Common myeloid progenitor, CD34-positive (primary cell): ENCODE data around the gene SH2D4B.

Experiments used
- CTCF ChIA-PET: fragments of 350-600 bp; sonication (Branson Sonifier 250); formaldehyde crosslinking; loops from one replicate; lab custom pipeline; 2021; ENCODE audit warnings: antibody characterized with exemption; lab: Charles Lee
- POLR2A ChIA-PET: fragments of 350-600 bp; sonication (Branson Sonifier 250); formaldehyde crosslinking; loops from one replicate; lab custom pipeline; 2021; ENCODE audit warnings: antibody characterized with exemption; lab: Charles Lee
- DNase-seq, 3 donors: peaks; one replicate each; pipeline versions ENCODE4 v3.0.0 to v3.0.0-alpha.2; 2013
- H3K27ac ChIP-seq, 2 experiments: 1 replicate in 1 of 2; 2 replicates in 1 of 2; pipeline ENCODE4 v1.7.0; 2013; ENCODE audit warnings: inconsistent platforms in 2 of 2, low read length in 2 of 2, mild to moderate bottlenecking in 2 of 2, low read depth in 1 of 2, moderate library complexity in 1 of 2; ENCODE audit not compliant: severe bottlenecking in 2 of 2, insufficient read depth in 1 of 2, poor library complexity in 1 of 2
- H3K27me3 ChIP-seq, 5 experiments: replicated peaks in 2 of 5; 1 replicate in 3 of 5; 2 replicates in 2 of 5; pipeline versions ENCODE4 v1.6.1 to v1.7.0; 2013; ENCODE audit warnings: low read length in 4 of 5, mild to moderate bottlenecking in 2 of 5, moderate library complexity in 2 of 5, inconsistent platforms in 1 of 5; ENCODE audit not compliant: insufficient read depth in 5 of 5, control insufficient read depth in 4 of 5
- H3K36me3 ChIP-seq, 4 experiments: 1 replicate in 2 of 4; 2 replicates in 2 of 4; pipeline versions ENCODE4 v1.6.1 to v1.7.0; 2013; ENCODE audit warnings: low read length in 3 of 4, control low read depth in 1 of 4, mild to moderate bottlenecking in 1 of 4; ENCODE audit not compliant: control insufficient read depth in 4 of 4, insufficient read depth in 4 of 4
- H3K4me1 ChIP-seq, 4 experiments: 1 replicate in 3 of 4; 2 replicates in 1 of 4; pipeline versions ENCODE4 v1.6.1 to v1.7.1; 2013; ENCODE audit warnings: low read length in 3 of 4, mild to moderate bottlenecking in 3 of 4, control low read depth in 1 of 4, inconsistent platforms in 1 of 4, moderate library complexity in 1 of 4; ENCODE audit not compliant: control insufficient read depth in 4 of 4, insufficient read depth in 4 of 4; ENCODE audit errors: control extremely low read depth in 1 of 4
- H3K4me3 ChIP-seq, 7 experiments: 1 replicate in 4 of 7; 2 replicates in 3 of 7; pipeline versions ENCODE4 v1.5.1 to v1.7.0; 2013; ENCODE audit warnings: mild to moderate bottlenecking in 7 of 7, low read length in 6 of 7, moderate library complexity in 6 of 7, inconsistent platforms in 2 of 7, low read depth in 2 of 7, control low read depth in 1 of 7; ENCODE audit not compliant: insufficient read depth in 4 of 7, control insufficient read depth in 1 of 7; ENCODE audit errors: extremely low read depth in 1 of 7
- H3K9me3 ChIP-seq, 5 experiments: 1 replicate in 4 of 5; 2 replicates in 1 of 5; pipeline versions ENCODE4 v1.6.1 to v1.7.1; 2013; ENCODE audit warnings: low read length in 4 of 5, mild to moderate bottlenecking in 2 of 5, inconsistent platforms in 1 of 5, low read depth in 1 of 5, moderate library complexity in 1 of 5; ENCODE audit not compliant: control insufficient read depth in 4 of 5, insufficient read depth in 2 of 5; ENCODE audit errors: control extremely low read depth in 1 of 5
- WGBS: methylation state at CpG from one replicate; pipeline ENCODE4 v1.1.5; 2013; ENCODE audit not compliant: insufficient coverage; 5-methylcytosine and 5-hydroxymethylcytosine counted together

The SH2D4B gene

DNA sequence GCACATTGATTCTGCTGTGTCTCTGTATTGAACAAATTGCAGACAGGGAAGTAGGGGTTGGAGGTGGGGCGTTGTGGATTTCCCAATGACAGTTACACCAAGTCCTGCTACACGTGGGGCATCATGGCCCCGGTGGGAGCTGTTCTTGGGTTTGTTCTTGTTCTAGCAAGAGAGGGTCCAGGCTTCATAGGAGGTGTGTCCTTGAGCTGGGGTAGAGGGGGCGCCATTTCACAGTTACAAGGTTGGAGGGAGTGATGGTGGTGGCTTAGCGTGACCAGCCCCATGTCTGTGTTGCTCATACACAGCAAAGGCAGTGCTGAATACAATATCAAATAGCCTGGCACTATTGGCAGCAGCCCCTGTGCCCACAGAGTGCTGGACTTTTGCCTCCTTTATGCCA is 15.7 kb downstream of the SH2D4B start:
- Histone ChIP-seq H3K4me3 (no peak overlapping the region), H3K9me3 (no peaks in the 10 kb centered on the region), H3K4me1 (peaks cover 0 to 4% (median 3%) of the 10 kb centered on the region in 4 experiments), H3K27ac (no peak overlapping the region), H3K27me3 (peaks cover 0 to 2% (median 0%) of the 10 kb centered on the region in 5 experiments), H3K36me3 (no peaks in the 10 kb centered on the region)
- CTCF ChIA-PET, result no interaction called here
- no peak for DNase-seq
- POLR2A ChIA-PET, result no interaction called here
- 89% methylated on average over 3 of the region's 5 CpGs for WGBS

DNA sequence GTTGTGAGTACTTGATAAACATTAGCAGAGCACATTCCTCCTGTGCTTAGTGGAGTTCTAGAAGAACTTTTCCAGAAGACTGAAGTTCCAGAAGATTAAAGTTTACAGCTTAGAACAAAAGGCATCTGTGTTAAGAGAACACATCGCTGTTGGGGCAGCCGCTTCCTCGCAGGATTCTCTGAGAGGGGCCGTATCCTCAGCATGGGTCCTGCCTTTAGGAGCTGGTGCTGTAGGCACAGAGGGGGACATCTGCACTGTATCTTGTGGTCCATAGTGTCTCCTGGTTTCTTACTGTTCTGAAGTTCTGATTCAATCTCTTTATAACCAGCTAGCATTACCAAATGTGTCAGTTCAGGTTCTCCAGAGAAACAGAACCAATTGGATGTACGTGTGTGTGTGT is 16.3 kb downstream of the SH2D4B start:
- Histone ChIP-seq H3K36me3 (no peaks in the 10 kb centered on the region), H3K4me1 (peaks cover 0 to 4% (median 3%) of the 10 kb centered on the region in 4 experiments), H3K4me3 (no peak overlapping the region), H3K27ac (no peak overlapping the region), H3K9me3 (no peaks in the 10 kb centered on the region), H3K27me3 (peaks cover 0 to 2% (median 0%) of the 10 kb centered on the region in 5 experiments)
- POLR2A ChIA-PET, result no interaction called here
- DNase-seq, result no peak
- WGBS, result 97% methylated on average over 4 of the region's 5 CpGs
- CTCF ChIA-PET, result no interaction called here

DNA sequence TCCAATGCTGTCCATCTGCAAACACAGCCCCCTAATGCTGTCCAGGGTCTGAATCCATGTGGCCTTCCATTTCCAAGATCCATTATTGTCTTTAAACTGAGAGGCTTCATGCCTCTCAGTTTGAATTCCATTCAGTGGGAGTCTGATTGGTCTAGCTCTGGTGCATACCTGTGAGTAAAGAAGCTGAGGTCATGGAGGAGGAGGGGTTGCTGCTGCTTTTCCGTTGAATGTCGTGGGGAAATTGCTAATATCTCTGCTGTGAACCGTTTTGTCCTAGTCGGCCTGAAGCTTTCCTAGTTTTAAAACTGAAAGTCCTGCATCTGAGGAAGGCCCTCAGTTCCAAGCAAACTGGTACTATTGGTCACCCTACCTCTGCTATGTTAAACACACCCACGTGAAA is 17.7 kb downstream of the SH2D4B start:
- H3K27me3 ChIP-seq, result peaks cover 0 to 2% (median 0%) of the 10 kb centered on the region in 5 experiments
- no peaks in the 10 kb centered on the region for H3K36me3 ChIP-seq
- no peak overlapping the region for H3K27ac ChIP-seq
- H3K4me3 ChIP-seq, result no peak overlapping the region
- 96% methylated on average over 4 of the region's 5 CpGs for WGBS
- no peaks in the 10 kb centered on the region for H3K4me1 ChIP-seq
- ChIA-PET CTCF (no interaction called here), POLR2A (no interaction called here)
- DNase-seq, result no peak
- no peaks in the 10 kb centered on the region for H3K9me3 ChIP-seq

DNA sequence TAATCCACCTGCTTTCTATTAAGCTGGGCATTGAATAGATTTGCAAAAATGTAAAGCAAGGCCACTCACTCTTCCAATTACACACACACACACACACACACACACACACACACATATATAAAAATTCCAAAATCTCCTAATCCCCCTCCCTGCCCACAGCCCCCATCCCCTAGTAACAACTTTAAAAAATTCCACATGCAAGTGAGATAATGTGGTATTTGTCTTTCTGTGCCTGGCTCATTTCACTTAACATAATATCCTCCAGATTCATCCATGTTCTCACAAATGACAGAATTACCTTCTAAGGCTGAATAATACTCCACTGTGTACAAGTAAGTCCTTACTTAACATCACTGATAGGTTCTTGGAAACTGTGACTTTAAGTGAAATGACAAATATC is 24.2 kb downstream of the SH2D4B start:
- peaks cover 0 to 2% (median 0%) of the 10 kb centered on the region in 5 experiments for H3K27me3 ChIP-seq
- ChIA-PET CTCF (no interaction called here), POLR2A (no interaction called here)
- no peaks in the 10 kb centered on the region for H3K9me3 ChIP-seq
- H3K4me3 ChIP-seq, result no peak overlapping the region
- H3K36me3 ChIP-seq, result no peaks in the 10 kb centered on the region
- DNase-seq, result no peak
- H3K4me1 ChIP-seq, result no peaks in the 10 kb centered on the region
- H3K27ac ChIP-seq, result no peak overlapping the region

DNA sequence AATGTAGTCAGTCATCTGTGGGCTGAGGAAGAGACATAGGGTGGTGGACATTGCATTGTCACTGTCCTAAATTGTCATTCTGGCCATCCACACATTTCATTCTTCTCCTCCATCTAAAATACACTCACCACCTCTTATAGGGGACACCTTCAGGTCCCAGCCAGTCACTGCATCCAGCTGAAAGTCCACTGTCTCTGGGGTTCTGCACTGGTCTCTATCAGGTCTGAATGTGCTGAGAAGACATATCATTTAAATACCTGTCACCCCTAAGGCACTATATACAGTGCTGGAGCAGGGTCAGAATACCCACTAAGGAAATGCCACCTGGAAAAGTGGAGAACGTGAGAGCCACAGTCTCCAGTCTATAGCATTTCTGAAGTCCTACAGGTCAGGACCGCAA is 29.6 kb downstream of the SH2D4B start:
- peaks cover 0 to 4% (median 0%) of the 10 kb centered on the region in 5 experiments for H3K27me3 ChIP-seq
- no peaks in the 10 kb centered on the region for H3K9me3 ChIP-seq
- no peak for DNase-seq
- no peaks in the 10 kb centered on the region for H3K36me3 ChIP-seq
- ChIA-PET CTCF (no interaction called here), POLR2A (no interaction called here)
- no peaks in the 10 kb centered on the region for H3K4me1 ChIP-seq
- WGBS, result 90% methylated on average over 2 of the region's 2 CpGs
- H3K27ac ChIP-seq, result no peak overlapping the region
- no peak overlapping the region for H3K4me3 ChIP-seq

DNA sequence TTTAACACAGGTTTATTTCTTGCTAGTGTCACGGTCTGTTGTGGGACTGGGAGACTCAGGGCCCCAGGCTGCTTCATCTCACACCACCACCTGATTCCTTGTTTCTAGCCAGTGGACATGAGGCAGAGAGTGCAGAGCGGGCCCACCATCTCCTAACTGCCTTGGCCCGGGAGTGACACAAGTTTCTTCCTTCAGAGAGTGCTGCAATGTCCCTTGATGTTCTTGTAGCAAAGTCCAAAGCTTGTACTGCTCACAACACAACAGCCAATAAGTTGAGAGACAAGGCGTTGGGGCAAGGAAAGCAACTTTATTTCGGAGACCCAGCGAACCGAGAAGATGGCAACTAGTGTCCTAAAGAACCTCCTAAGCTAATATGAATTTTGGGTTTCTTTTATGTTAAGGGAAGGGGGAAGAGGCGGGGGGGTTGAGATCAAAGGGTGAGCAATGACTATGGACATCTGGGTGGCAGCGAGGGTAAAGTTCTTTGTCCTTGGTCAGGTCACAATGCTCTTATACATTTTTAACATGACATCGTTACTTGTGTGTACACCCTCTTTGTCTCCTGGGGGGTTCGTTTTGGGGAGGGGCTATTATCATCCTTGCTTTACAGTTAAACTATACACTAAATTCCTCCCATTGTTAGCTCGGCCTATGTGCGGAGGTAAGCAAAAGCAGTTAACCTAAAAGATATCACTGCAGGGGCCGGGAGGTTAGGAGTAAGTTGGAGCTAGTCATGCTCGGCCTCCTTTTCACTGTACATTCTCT is 31.6 kb downstream of the SH2D4B start:
- WGBS, result 100% methylated on average over 9 of the region's 15 CpGs
- Histone ChIP-seq H3K27ac (no peak overlapping the region), H3K36me3 (no peaks in the 10 kb centered on the region), H3K9me3 (no peaks in the 10 kb centered on the region), H3K4me3 (no peak overlapping the region), H3K27me3 (peaks cover 0 to 3% (median 0%) of the 10 kb centered on the region in 5 experiments), H3K4me1 (no peaks in the 10 kb centered on the region)
- POLR2A ChIA-PET, result no interaction called here
- CTCF ChIA-PET, result interaction anchor here (1.2 kb wide), 1 partner anchor 95 kb away, joined by 3 read pairs; no protein-coding TSS in a partner anchor
- no peak for DNase-seq

DNA sequence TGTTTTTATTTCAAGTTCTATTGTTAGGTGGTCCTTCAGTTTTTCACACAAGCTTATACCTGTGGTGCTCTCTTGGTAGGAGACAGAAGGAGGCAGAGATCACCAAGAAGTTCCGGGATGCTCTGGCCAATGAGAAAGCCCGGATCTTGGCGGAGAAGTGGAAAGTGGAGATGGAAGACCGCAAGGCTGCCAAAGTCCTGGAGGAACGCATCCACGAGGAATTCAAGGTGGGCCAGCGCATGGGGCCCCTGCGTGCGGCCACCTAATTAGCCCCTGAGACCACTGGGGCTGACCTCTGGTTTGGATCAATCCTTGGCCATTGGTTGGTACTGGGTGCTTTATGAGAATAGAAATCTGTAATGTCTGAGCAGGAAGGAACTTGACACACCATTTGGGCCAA is 33.6 kb downstream of the SH2D4B start:
- no peak for DNase-seq
- no peaks in the 10 kb centered on the region for H3K36me3 ChIP-seq
- no peaks in the 10 kb centered on the region for H3K9me3 ChIP-seq
- WGBS, result 100% methylated on average over 7 of the region's 9 CpGs
- POLR2A ChIA-PET, result no interaction called here
- CTCF ChIA-PET, result no interaction called here
- H3K27me3 ChIP-seq, result peaks cover 0 to 3% (median 0%) of the 10 kb centered on the region in 5 experiments
- no peak overlapping the region for H3K27ac ChIP-seq
- H3K4me1 ChIP-seq, result no peaks in the 10 kb centered on the region
- H3K4me3 ChIP-seq, result no peak overlapping the region
